ENCODE measurements around the gene MEPE.

The MEPE gene

GRCh38 chr4:87834401-87834800, 1.6 kb downstream of the MEPE start:
- Histone ChIP-seq H3K36me3 (ENCODE audit: low read length) (no peaks in the 10 kb centered on the region), H4K20me1 (ENCODE audit: low read depth, low read length) (no peaks in the 10 kb centered on the region), H3K27ac (ENCODE audit: low read depth, low read length) (no peak overlapping the region), H3K79me2 (ENCODE audit: insufficient read depth, low read length) (no peaks in the 10 kb centered on the region), H3K9ac (ENCODE audit: low read length) (no peak overlapping the region), H2AFZ (ENCODE audit: low read depth, low read length, severe bottlenecking) (no peak overlapping the region), H3K9me2 (replicated peaks; ENCODE audit: insufficient read depth, low read length) (no peaks in the 10 kb centered on the region), H3K4me2 (ENCODE audit: low read depth, low read length, poor library complexity, severe bottlenecking) (no peak overlapping the region), H3K27me3 (ENCODE audit: low read length) (no peaks in the 10 kb centered on the region), H3K9me3 (ENCODE audit: insufficient read depth, low read length) (no peaks in the 10 kb centered on the region), H3F3A (ENCODE audit: insufficient read depth) (no peaks in the 10 kb centered on the region), H3K4me3 (ENCODE audit: insufficient read depth, low read length, poor library complexity, severe bottlenecking) (no peak overlapping the region)
- TF ChIP-seq CTCF (IDR thresholded peaks at IDR 0.05; ENCODE audit: insufficient read depth, low read length, poor library complexity, severe bottlenecking) = no peak
- TF ChIP-seq EZH2phosphoT487 (conservative IDR thresholded peaks at IDR 0.05; ENCODE audit: low read length) = no peak

- H3K27me3 ChIP-seq (ENCODE audit: low read length) = no peaks in the 10 kb centered on the region
- H3K27ac ChIP-seq (ENCODE audit: low read depth, low read length) = no peak overlapping the region
- H3F3A ChIP-seq (ENCODE audit: insufficient read depth) = no peaks in the 10 kb centered on the region
- H2AFZ ChIP-seq (ENCODE audit: low read depth, low read length, severe bottlenecking) = no peak overlapping the region
- H3K9me3 ChIP-seq (ENCODE audit: insufficient read depth, low read length) = no peaks in the 10 kb centered on the region
- H3K36me3 ChIP-seq (ENCODE audit: low read length) = no peaks in the 10 kb centered on the region
- no peaks in the 10 kb centered on the region for H3K79me2 ChIP-seq (ENCODE audit: insufficient read depth, low read length)
- no peak for TF ChIP-seq CTCF (IDR thresholded peaks at IDR 0.05; ENCODE audit: insufficient read depth, low read length, poor library complexity, severe bottlenecking)
- no peak for TF ChIP-seq EZH2phosphoT487 (conservative IDR thresholded peaks at IDR 0.05; ENCODE audit: low read length)
- H4K20me1 ChIP-seq (ENCODE audit: low read depth, low read length) = no peaks in the 10 kb centered on the region
- no peaks in the 10 kb centered on the region for H3K9me2 ChIP-seq (replicated peaks; ENCODE audit: insufficient read depth, low read length)
- no peak overlapping the region for H3K4me2 ChIP-seq (ENCODE audit: low read depth, low read length, poor library complexity, severe bottlenecking)
- no peak overlapping the region for H3K9ac ChIP-seq (ENCODE audit: low read length)
- no peak overlapping the region for H3K4me3 ChIP-seq (ENCODE audit: insufficient read depth, low read length, poor library complexity, severe bottlenecking)
These were observed 2.4 kb downstream of the MEPE start for GRCh38 chr4:87835197-87835596.

- no peak for TF ChIP-seq EZH2phosphoT487 (conservative IDR thresholded peaks at IDR 0.05; ENCODE audit: low read length)
- TF ChIP-seq CTCF (IDR thresholded peaks at IDR 0.05; ENCODE audit: insufficient read depth, low read length, poor library complexity, severe bottlenecking) = no peak
- no peaks in the 10 kb centered on the region for H3K79me2 ChIP-seq (ENCODE audit: insufficient read depth, low read length)
- H3K9ac ChIP-seq (ENCODE audit: low read length) = no peak overlapping the region
- no peaks in the 10 kb centered on the region for H3K9me3 ChIP-seq (ENCODE audit: insufficient read depth, low read length)
- H3K36me3 ChIP-seq (ENCODE audit: low read length) = no peaks in the 10 kb centered on the region
- no peak overlapping the region for H3K4me3 ChIP-seq (ENCODE audit: insufficient read depth, low read length, poor library complexity, severe bottlenecking)
- H3F3A ChIP-seq (ENCODE audit: insufficient read depth) = no peaks in the 10 kb centered on the region
- H3K27me3 ChIP-seq (ENCODE audit: low read length) = no peaks in the 10 kb centered on the region
- no peak overlapping the region for H2AFZ ChIP-seq (ENCODE audit: low read depth, low read length, severe bottlenecking)
- H3K27ac ChIP-seq (ENCODE audit: low read depth, low read length) = no peak overlapping the region
- no peaks in the 10 kb centered on the region for H3K9me2 ChIP-seq (replicated peaks; ENCODE audit: insufficient read depth, low read length)
- no peak overlapping the region for H3K4me2 ChIP-seq (ENCODE audit: low read depth, low read length, poor library complexity, severe bottlenecking)
- H4K20me1 ChIP-seq (ENCODE audit: low read depth, low read length) = no peaks in the 10 kb centered on the region
These were observed 3.0 kb downstream of the MEPE start for GRCh38 chr4:87835743-87836142.
